ENCODE measurements around the gene TM4SF4. TPM values are rescaled to one million over a fixed set of nuclear protein-coding genes. Genes with fewer than 3 reads are reported as not detected.

The TM4SF4 gene
- total RNA-seq, 1 experiment from 2014 or later, result not detected

- Histone ChIP-seq H3K23ac (ENCODE audit: insufficient read length, low read depth, low read length) (no peak overlapping the region), H3K9me3 (ENCODE audit: control insufficient read depth, low read depth, low read length) (no peaks in the 10 kb centered on the region), H3K4me1 (ENCODE audit: insufficient read depth, low read length) (peaks cover 5% of the 10 kb centered on the region; the same call in 1 of the 2 replicates), H3K79me2 (ENCODE audit: insufficient read depth, low read length) (no peaks in the 10 kb centered on the region), H4K91ac (ENCODE audit: insufficient read length, low read depth, low read length) (no peak overlapping the region), H3K4ac (ENCODE audit: low read depth, low read length) (no peak overlapping the region), H2BK12ac (ENCODE audit: insufficient read length, low read depth, low read length) (no peak overlapping the region), H2BK5ac (ENCODE audit: insufficient read length, low read length) (no peak overlapping the region), H3K18ac (ENCODE audit: insufficient read length, low read depth, low read length) (no peak overlapping the region), H4K20me1 (ENCODE audit: control insufficient read depth, insufficient read depth, insufficient read length) (no peaks in the 10 kb centered on the region), H3K27me3 (ENCODE audit: insufficient read depth, low read length) (no peaks in the 10 kb centered on the region), H2BK20ac (ENCODE audit: low read depth, low read length, poor library complexity, severe bottlenecking) (no peak overlapping the region), H2BK120ac (ENCODE audit: low read depth, low read length, poor library complexity, severe bottlenecking) (no peak overlapping the region), H3K56ac (ENCODE audit: insufficient read length, low read depth, low read length) (no peak overlapping the region), H3K4me2 (ENCODE audit: insufficient read depth, insufficient read length, low read length) (no peak overlapping the region), H3K9ac (ENCODE audit: extremely low read depth, insufficient read length, low read length) (no peak overlapping the region), H4K8ac (replicated peaks; ENCODE audit: insufficient read length, low read depth, low read length) (no peak overlapping the region), H4K5ac (ENCODE audit: insufficient read length, low read depth, low read length) (no peak overlapping the region), H2AFZ (ENCODE audit: low read length) (no peak overlapping the region), H2AK5ac (ENCODE audit: insufficient read length, low read length) (no peak overlapping the region), H3T11ph (ENCODE audit: low read length) (no peak overlapping the region), H3K27ac (ENCODE audit: insufficient read length, low read depth, low read length) (no peak overlapping the region), H3K79me1 (ENCODE audit: insufficient read depth, low read depth, low read length, poor library complexity, severe bottlenecking) (no peaks in the 10 kb centered on the region), H3K23me2 (ENCODE audit: insufficient read length, low read depth, low read length, poor library complexity, severe bottlenecking) (no peaks in the 10 kb centered on the region), H2BK15ac (ENCODE audit: low read depth, low read length) (no peak overlapping the region), H3K14ac (ENCODE audit: insufficient read depth, low read length) (no peak overlapping the region; the same call in 1 of the 2 replicates)
- no peaks in the 10 kb centered on the region; a peak in 1 of 7 replicates for H3K36me3 Mint-ChIP-seq (ENCODE audit: insufficient read depth in 1 of 3, low read depth in 3 of 3)
- peaks cover 30 to 33% of the 10 kb centered on the region in 2 experiments for H3K4me1 Mint-ChIP-seq
- peaks cover 2% of the 10 kb centered on the region; the same call in 1 of the 2 replicates for H3K27me3 Mint-ChIP-seq (ENCODE audit: low read depth)
- H3K27ac Mint-ChIP-seq, result no peak overlapping the region
- no peaks in the 10 kb centered on the region for H3K9me3 Mint-ChIP-seq
- no peak for DNase-seq
- no peak for TF ChIP-seq CTCF (conservative IDR thresholded peaks at IDR 0.05)
- WGBS (ENCODE audit: extremely low coverage, insufficient read length, low lambda C conversion rate), result no CpG with 5 or more reads among the region's 31 CpGs
- H3K4me3 Mint-ChIP-seq, result no peak overlapping the region
Measured at GRCh38 chr3:149464542-149465328, 9.8 kb upstream of the TM4SF4 start.
